ENCODE results near the gene TMCO6. TPM values are rescaled to one million over a fixed set of nuclear protein-coding genes. Genes with fewer than 3 reads are reported as not detected.

Gene TMCO6
- total and polyA plus RNA-seq, 4 donors: 12.6 to 55.9 (median 18.7) TPM

GRCh38 chr5:140633021-140633471 is 6.2 kb upstream of the TMCO6 start, which contains the start of gene CD14:
CD14 (minus strand) TSS chr5:140633175; CDS start chr5:140633071, 104 bp downstream.
- WGBS: 3% methylated on average over 16 of the region's 16 CpGs
- no peaks in the 10 kb centered on the region for H3K9me3 ChIP-seq (ENCODE audit: control insufficient read depth in 4 of 4, low read length in 3 of 4)
- H3K27me3 ChIP-seq (ENCODE audit: control insufficient read depth in 4 of 4, insufficient read depth in 4 of 4, low read length in 3 of 4): no peaks in the 10 kb centered on the region
- H3K4me3 ChIP-seq (ENCODE audit: low read depth in 1 of 3, low read length in 3 of 3): peak within 1 kb of the TSS; percentile 66 to 85 (median 71)
- H3K27ac ChIP-seq (ENCODE audit: low read depth in 1 of 2, low read length in 2 of 2): peak within 1 kb of the TSS; percentile 82 to 90
- TF ChIP-seq, protein P1, sequence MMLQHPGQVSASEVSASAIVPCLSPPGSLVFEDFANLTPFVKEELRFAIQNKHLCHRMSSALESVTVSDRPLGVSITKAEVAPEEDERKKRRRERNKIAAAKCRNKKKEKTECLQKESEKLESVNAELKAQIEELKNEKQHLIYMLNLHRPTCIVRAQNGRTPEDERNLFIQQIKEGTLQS (IDR thresholded peaks at IDR 0.05): peak; percentile 66
- peak; percentile 74 for TF ChIP-seq SP1 (IDR thresholded peaks at IDR 0.05)
- peak; percentile 13 for TF ChIP-seq ZBTB33 (IDR thresholded peaks at IDR 0.05)
- TF ChIP-seq MAX (IDR thresholded peaks at IDR 0.05): peak; percentile 89
- TF ChIP-seq HNF4G (IDR thresholded peaks at IDR 0.05): no peak
- peak; percentile 92 for TF ChIP-seq TAF1 (conservative IDR thresholded peaks at IDR 0.05)
- TF ChIP-seq NR2F2 (IDR thresholded peaks at IDR 0.05): peak; percentile 78
- TF ChIP-seq, protein P2, sequence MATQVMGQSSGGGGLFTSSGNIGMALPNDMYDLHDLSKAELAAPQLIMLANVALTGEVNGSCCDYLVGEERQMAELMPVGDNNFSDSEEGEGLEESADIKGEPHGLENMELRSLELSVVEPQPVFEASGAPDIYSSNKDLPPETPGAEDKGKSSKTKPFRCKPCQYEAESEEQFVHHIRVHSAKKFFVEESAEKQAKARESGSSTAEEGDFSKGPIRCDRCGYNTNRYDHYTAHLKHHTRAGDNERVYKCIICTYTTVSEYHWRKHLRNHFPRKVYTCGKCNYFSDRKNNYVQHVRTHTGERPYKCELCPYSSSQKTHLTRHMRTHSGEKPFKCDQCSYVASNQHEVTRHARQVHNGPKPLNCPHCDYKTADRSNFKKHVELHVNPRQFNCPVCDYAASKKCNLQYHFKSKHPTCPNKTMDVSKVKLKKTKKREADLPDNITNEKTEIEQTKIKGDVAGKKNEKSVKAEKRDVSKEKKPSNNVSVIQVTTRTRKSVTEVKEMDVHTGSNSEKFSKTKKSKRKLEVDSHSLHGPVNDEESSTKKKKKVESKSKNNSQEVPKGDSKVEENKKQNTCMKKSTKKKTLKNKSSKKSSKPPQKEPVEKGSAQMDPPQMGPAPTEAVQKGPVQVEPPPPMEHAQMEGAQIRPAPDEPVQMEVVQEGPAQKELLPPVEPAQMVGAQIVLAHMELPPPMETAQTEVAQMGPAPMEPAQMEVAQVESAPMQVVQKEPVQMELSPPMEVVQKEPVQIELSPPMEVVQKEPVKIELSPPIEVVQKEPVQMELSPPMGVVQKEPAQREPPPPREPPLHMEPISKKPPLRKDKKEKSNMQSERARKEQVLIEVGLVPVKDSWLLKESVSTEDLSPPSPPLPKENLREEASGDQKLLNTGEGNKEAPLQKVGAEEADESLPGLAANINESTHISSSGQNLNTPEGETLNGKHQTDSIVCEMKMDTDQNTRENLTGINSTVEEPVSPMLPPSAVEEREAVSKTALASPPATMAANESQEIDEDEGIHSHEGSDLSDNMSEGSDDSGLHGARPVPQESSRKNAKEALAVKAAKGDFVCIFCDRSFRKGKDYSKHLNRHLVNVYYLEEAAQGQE (IDR thresholded peaks at IDR 0.05): peak; percentile 80
- TF ChIP-seq CTCF (IDR thresholded peaks at IDR 0.05; ENCODE audit: low read depth, low read length, missing input control): peak; percentile 2
- TF ChIP-seq FOXA2 (IDR thresholded peaks at IDR 0.05): no peak
- peak; percentile 92 for TF ChIP-seq RXRA (IDR thresholded peaks at IDR 0.05)
- peak in 1 of 2 donors; percentile 30 for TF ChIP-seq GABPA (IDR thresholded peaks at IDR 0.05 in 1 of 2, conservative IDR thresholded peaks at IDR 0.05 in 1 of 2)
- TF ChIP-seq JUND (IDR thresholded peaks at IDR 0.05): peak; percentile 82 to 84
- TF ChIP-seq YY1 (IDR thresholded peaks at IDR 0.05): peak; percentile 61
- TF ChIP-seq EGR1 (IDR thresholded peaks at IDR 0.05; ENCODE audit: low read depth in 2 of 2): peak; percentile 22 to 88
- no peak for TF ChIP-seq FOXA1 (IDR thresholded peaks at IDR 0.05)
- TF ChIP-seq RAD21 (IDR thresholded peaks at IDR 0.05): peak; percentile 51 to 58
- TF ChIP-seq HNF4A (conservative IDR thresholded peaks at IDR 0.05): peak in 1 of 2 donors; percentile 52
- H3K36me3 ChIP-seq (ENCODE audit: control insufficient read depth in 4 of 4, insufficient read depth in 3 of 4, low read depth in 1 of 4, low read length in 3 of 4): no peaks in the 10 kb centered on the region
- no peak for DNase-seq (ENCODE audit: low spot score)
- peak within 1 kb of the TSS; percentile 83 to 89 for H3K9ac ChIP-seq (ENCODE audit: low read depth in 1 of 2, low read length in 2 of 2)
- peaks cover 0 to 23% (median 13%) of the 10 kb centered on the region in 4 donors for H3K4me1 ChIP-seq (ENCODE audit: control insufficient read depth in 4 of 4, insufficient read depth in 4 of 4, low read length in 3 of 4)

All from liver (tissue), 9 donors.